K562 (cell line): ENCODE data around the gene CST2. TPM values are rescaled to one million over a fixed set of nuclear protein-coding genes. Genes with fewer than 3 reads are reported as not detected.

Experiments used
- ATAC-seq: fragments of 200-7000 bp; cut with Tn5 transposase; 3 replicates; pipeline ENCODE4 v1.9.1; 2020; ENCODE audit warnings: moderate library complexity
- Bru-seq: library from RNA; stranded (reverse); fragments of 400-500 nt; gene quantifications from one replicate; lab custom pipeline; 2021; lab: Mats Ljungman, UMichigan
- BruChase-seq, 2 experiments: library from RNA; stranded (reverse); fragments of 400-500 nt; gene quantifications; one replicate each; lab custom pipeline; 2021; lab: Mats Ljungman, UMichigan
- BruUV-seq: library from RNA; stranded (reverse); fragments of 400-500 nt; replicated peaks from 2 replicates; lab custom pipeline; 2021; lab: Mats Ljungman, UMichigan
- CTCF ChIA-PET: fragments of 300-600 bp; formaldehyde crosslinking; extraction: SDS; loops from one replicate; lab custom pipeline; 2021; ENCODE audit warnings: low intra/inter-chr PET ratio; lab: Yijun Ruan, JAX
- POLR2A ChIA-PET: fragments of 300-600, 350-650 bp; sonication (Branson Sonifier 250); formaldehyde crosslinking; extraction: SDS; loops from one replicate; lab custom pipeline; 2021; ENCODE audit warnings: antibody characterized with exemption, inconsistent platforms; lab: Yijun Ruan, JAX
- DNase-seq, 4 experiments: peaks; one replicate each; pipeline versions ENCODE4 v3.0.0 to v3.0.0-alpha.2; 2011 to 2018; ENCODE audit warnings: low spot score in 3 of 4, mixed read lengths in 3 of 4; ENCODE audit errors: extremely low read depth in 1 of 4
- FAIRE-seq: peaks from 2 replicates; lab custom pipeline; 2011; peaks lifted over from hg19 to GRCh38; lab: Jason Lieb, UNC
- H2AFZ ChIP-seq: 2 replicates; pipeline ENCODE4 v1.6.0; 2011; ENCODE audit warnings: low read depth, low read length, control low read depth, inconsistent platforms
- H3K27ac ChIP-seq: fragments of 200-600 bp; 3 replicates; pipeline ENCODE4 v1.8.0; 2011; ENCODE audit warnings: low read depth, mild to moderate bottlenecking, control low read depth, inconsistent platforms, low read length, moderate library complexity, mixed read lengths; ENCODE audit errors: extremely low read depth
- H3K27me3 ChIP-seq, 2 experiments: fragments of 300-600 bp in 1 of 2; 2 replicates in 1 of 2; 3 replicates in 1 of 2; pipeline versions ENCODE4 v1.6.0 to v1.8.0; 2011; ENCODE audit warnings: inconsistent platforms in 2 of 2, low read length in 2 of 2, mild to moderate bottlenecking in 1 of 2, mixed read lengths in 1 of 2, moderate library complexity in 1 of 2; ENCODE audit not compliant: control insufficient read depth in 2 of 2, insufficient read depth in 2 of 2
- H3K36me3 ChIP-seq: fragments of 300-600 bp; 3 replicates; pipeline ENCODE4 v1.8.0; 2011; ENCODE audit warnings: mild to moderate bottlenecking, low read length, inconsistent platforms; ENCODE audit not compliant: control insufficient read depth, insufficient read depth
- H3K4me1 ChIP-seq, 2 experiments: fragments of 200-600 bp in 1 of 2; replicated peaks in 1 of 2; 2 replicates in 1 of 2; 3 replicates in 1 of 2; pipeline versions ENCODE4 v1.5.1 to v1.8.0; 2011; ENCODE audit warnings: inconsistent platforms in 2 of 2, low read length in 2 of 2, mild to moderate bottlenecking in 1 of 2, mixed read lengths in 1 of 2, moderate library complexity in 1 of 2; ENCODE audit not compliant: control insufficient read depth in 2 of 2, insufficient read depth in 2 of 2
- H3K4me2 ChIP-seq: 2 replicates; pipeline ENCODE4 v1.6.1; 2011; ENCODE audit warnings: low read length, control low read depth, inconsistent platforms, mixed read lengths; ENCODE audit not compliant: insufficient read depth
- H3K4me3 ChIP-seq: fragments of 200-600 bp; sonication (generic), shearing (Covaris generic); 2 replicates; pipeline ENCODE4 v1.5.1; 2016; ENCODE audit warnings: control low read depth, inconsistent platforms
- H3K79me2 ChIP-seq: fragments of 200-600 bp; 3 replicates; pipeline ENCODE4 v1.8.0; 2011; ENCODE audit warnings: low read length, inconsistent platforms; ENCODE audit not compliant: control insufficient read depth, insufficient read depth
- H3K9ac ChIP-seq, 2 experiments: 2 replicates each; pipeline versions ENCODE4 v1.6.0 to v1.6.1; 2011; ENCODE audit warnings: low read depth in 2 of 2, low read length in 2 of 2, control low read depth in 1 of 2, inconsistent platforms in 1 of 2, mild to moderate bottlenecking in 1 of 2, mixed read lengths in 1 of 2; ENCODE audit not compliant: insufficient read depth in 1 of 2
- H3K9me1 ChIP-seq: one replicate; pipeline ENCODE4 v1.6.0; 2011; ENCODE audit warnings: inconsistent platforms, mild to moderate bottlenecking, low read length, moderate library complexity; ENCODE audit not compliant: control insufficient read depth, insufficient read depth
- H3K9me3 ChIP-seq: replicated peaks from 2 replicates; pipeline ENCODE4 v1.5.1; 2011; ENCODE audit warnings: low read depth, low read length, inconsistent platforms; ENCODE audit not compliant: control insufficient read depth, insufficient read depth
- H4K20me1 ChIP-seq: replicated peaks from 2 replicates; pipeline ENCODE4 v1.6.1; 2011; ENCODE audit warnings: low read length, inconsistent platforms, mixed read lengths; ENCODE audit not compliant: control insufficient read depth, insufficient read depth
- MGA ChIP-seq: fragments of 450-650 bp; IDR thresholded peaks from 2 replicates; pipeline ENCODE4 v1.6.1; 2016; ENCODE audit warnings: mild to moderate bottlenecking, moderate library complexity
- NELFE ChIP-seq: IDR thresholded peaks from 2 replicates; pipeline ENCODE4 v1.6.1; 2011; ENCODE audit warnings: mild to moderate bottlenecking; ENCODE audit not compliant: insufficient read depth, insufficient read length
- OTX1 ChIP-seq: fragments of 450-650 bp; formaldehyde crosslinking; IDR thresholded peaks from 2 replicates; pipeline ENCODE4 v1.4.0; 2022; ENCODE audit warnings: mild to moderate bottlenecking
- ZNF263 ChIP-seq: sonication (generic); formaldehyde crosslinking; IDR thresholded peaks from 2 replicates; pipeline ENCODE4 v1.8.0; 2022; ENCODE audit warnings: mild to moderate bottlenecking, missing genetic modification reagents, borderline replicate concordance
- ZNF311 ChIP-seq: fragments of 250-450 bp; sonication (Bioruptor Pico); IDR thresholded peaks from 2 replicates; pipeline ENCODE4 v1.4.0; 2020; ENCODE audit warnings: mild to moderate bottlenecking, moderate library complexity
- WGBS: fragments of 100-300 bp; shearing (Covaris generic); methylation state at CpG from one replicate; pipeline ENCODE4 v1.1.6; 2016; ENCODE audit warnings: low coverage, mixed read lengths; ENCODE audit not compliant: insufficient coverage; ENCODE audit errors: missing lambda C conversion rate; 5-methylcytosine and 5-hydroxymethylcytosine counted together
- in situ Hi-C: fragments of 300-500 bp; cut with MboI; formaldehyde crosslinking; loops from 4 replicates; pipeline ENCODE4 v1.15.0; 2018; ENCODE audit warnings: inconsistent platforms, mixed read lengths
- intact Hi-C: fragments of 100-400 bp; cut with micrococcal nuclease; formaldehyde crosslinking; loops from 2 replicates; pipeline ENCODE4 v1.14.2; 2022
- long read RNA-seq, 3 experiments: library from polyadenylated mRNA in 2 of 3; library from RNA in 1 of 3; unstranded in 2 of 3; stranded (forward) in 1 of 3; transcript quantifications; one replicate each; pipeline ENCODE4 v2.0.0, GENCODE V29; 2019 to 2022
- polyA minus RNA-seq, 3 experiments: library from RNA; depleted of rRNA, polyadenylated mRNA; stranded (reverse); fragments of >200 nt; gene quantifications; 2 replicates each; pipeline ENCODE4 v1.2.3, GENCODE V29; 2011
- polyA plus RNA-seq, 8 experiments: library from polyadenylated mRNA; depleted of rRNA in 4 of 8; stranded (reverse) in 5 of 8; unstranded in 3 of 8; fragments of >200 nt; fragmentation: Nextera tagmentation in 2 of 8; fragmentation: Illumina TruSeq in 1 of 8; extraction: Ambion mirVana in 2 of 8; extraction: Trizol in 1 of 8; gene quantifications; 2 replicates each; pipeline versions ENCODE4 v1.2.1 to v1.2.3, GENCODE V29; 2011 to 2014; ENCODE audit warnings: inconsistent platforms in 1 of 8, missing spikeins in 1 of 8
- total RNA-seq, 7 experiments: library from RNA; depleted of rRNA in 6 of 7; stranded (reverse); fragments of >200 nt in 6 of 7; fragmentation: Illumina TruSeq in 2 of 7; extraction: Trizol in 2 of 7; gene quantifications; 2 replicates each; pipeline versions ENCODE4 v1.2.1 to v1.2.3, GENCODE V29; 2011 to 2021; ENCODE audit warnings: low replicate concordance in 1 of 7

CST2 gene
- not detected in 2 replicates for total RNA-seq (2011; cell fraction: chromatin; rRNA removed; ENCODE audit: low replicate concordance)
- not detected in 2 replicates for total RNA-seq (2011; cell fraction: nucleolus; rRNA removed)
- not detected in 2 replicates for total RNA-seq (2011; cell fraction: nucleoplasm; rRNA removed)
- total RNA-seq (2014; rRNA removed) (not detected in 2 replicates), total RNA-seq (2014; rRNA removed; fragmentation: Illumina TruSeq; extraction: Trizol) (not detected in 2 replicates), total RNA-seq (2015; rRNA removed; fragmentation: Illumina TruSeq; extraction: Trizol) (not detected in 2 replicates), total RNA-seq (2021) (not detected in 2 replicates), polyA plus RNA-seq (2011; rRNA removed) (not detected in 2 replicates), polyA plus RNA-seq (2014; fragmentation: Illumina TruSeq; extraction: Trizol) (not detected in 2 replicates), polyA plus RNA-seq (2014; fragmentation: Nextera tagmentation; extraction: Ambion mirVana) (not detected), polyA plus RNA-seq (2014; rRNA removed) (not detected in 2 replicates), polyA minus RNA-seq (2011; rRNA and poly(A)+ RNA removed) (not detected in 2 replicates), Bru-seq, nascent RNA (not detected), BruChase-seq, experiment 1, labeled RNA remaining after a 2-hour chase (not detected), BruChase-seq, experiment 2, labeled RNA remaining after a 6-hour chase (not detected)
- polyA plus RNA-seq (2011; cell fraction: cytosol; rRNA removed), result not detected in 2 replicates
- polyA plus RNA-seq (2011; cell fraction: nucleus; rRNA removed), result not detected in 2 replicates
- polyA plus RNA-seq (2012), result not detected in 2 replicates
- not detected in 2 replicates for polyA minus RNA-seq (2011; cell fraction: cytosol; rRNA and poly(A)+ RNA removed)
- polyA minus RNA-seq (2011; cell fraction: nucleus; rRNA and poly(A)+ RNA removed), result not detected in 2 replicates
- long read RNA-seq, experiment 1, result 0 reads
- long read RNA-seq, experiment 2, result 0 reads
- long read RNA-seq, experiment 3, result 0 reads

GRCh38 chr20:23826541-23827021, at the start of gene CST2:
TSS of gene CST2 (minus strand) at chr20:23826729. CDS start at chr20:23826660, 69 bp downstream.
- DNase-seq (no peak), FAIRE-seq (no peak)
- CTCF ChIA-PET, result no interaction called here
- Histone ChIP-seq H3K79me2 (no peaks in the 10 kb centered on the region), H3K4me1 (no peaks in the 10 kb centered on the region), H3K4me3 (no peak within 1 kb of the TSS)
- in situ Hi-C loops, result no loop called here
- 0% methylated on average over 1 of the region's 4 CpGs for WGBS
- TF ChIP-seq MGA (no peak), ZNF311 (no peak), NELFE (no peak), ZNF263 (peak; percentile 54; the same call in 1 of the 2 replicates), OTX1 (no peak)
- TF ChIP-seq, all 486 proteins: peak for 1
- POLR2A ChIA-PET, result no interaction called here
- ATAC-seq, result no peak
- H3K27me3 ChIP-seq, result no peaks in the 10 kb centered on the region
- H3K36me3 ChIP-seq, result no peaks in the 10 kb centered on the region
- no peak within 1 kb of the TSS for H3K4me2 ChIP-seq
- H2AFZ ChIP-seq, result no peak within 1 kb of the TSS
- no peaks in the 10 kb centered on the region for H3K9me1 ChIP-seq
- no peaks in the 10 kb centered on the region for H3K9me3 ChIP-seq
- no peaks in the 10 kb centered on the region for H4K20me1 ChIP-seq
- intact Hi-C loops, result no loop called here
- no peak within 1 kb of the TSS for H3K27ac ChIP-seq
- no TSS peak for BruUV-seq
- H3K9ac ChIP-seq, result no peak within 1 kb of the TSS
